Thymus (tissue), 11 donors: ENCODE measurements around the gene NUMA1. TPM values are rescaled to one million over a fixed set of nuclear protein-coding genes. Genes with fewer than 3 reads are reported as not detected.

Experiments used
- DNase-seq, 9 donors: peaks; one replicate each; pipeline ENCODE4 v3.0.0-alpha.2; 2013; ENCODE audit warnings: low spot score in 9 of 9, low read depth in 6 of 9, missing footprints in 1 of 9
- H3K27ac ChIP-seq, 2 donors: one replicate each; pipeline ENCODE4 v1.5.1; 2013; ENCODE audit warnings: control low read depth in 1 of 2, low read depth in 1 of 2, low read length in 1 of 2, mild to moderate bottlenecking in 1 of 2, moderate library complexity in 1 of 2
- H3K27me3 ChIP-seq, 2 donors: one replicate each; pipeline ENCODE4 v1.5.1; 2013; ENCODE audit warnings: low read length in 1 of 2; ENCODE audit not compliant: control insufficient read depth in 2 of 2, insufficient read depth in 1 of 2
- H3K36me3 ChIP-seq, 2 donors: one replicate each; pipeline ENCODE4 v1.5.1; 2013; ENCODE audit warnings: low read length in 1 of 2, mild to moderate bottlenecking in 1 of 2, moderate library complexity in 1 of 2; ENCODE audit not compliant: control insufficient read depth in 2 of 2, insufficient read depth in 2 of 2
- H3K4me1 ChIP-seq, 2 donors: one replicate each; pipeline ENCODE4 v1.5.1; 2013; ENCODE audit warnings: low read length in 2 of 2; ENCODE audit not compliant: control insufficient read depth in 2 of 2, insufficient read depth in 2 of 2
- H3K4me3 ChIP-seq, 2 donors: one replicate each; pipeline ENCODE4 v1.5.1; 2013; ENCODE audit warnings: low read length in 2 of 2, control low read depth in 1 of 2, mild to moderate bottlenecking in 1 of 2
- H3K9me3 ChIP-seq, 2 donors: one replicate each; pipeline ENCODE4 v1.5.1; 2013; ENCODE audit warnings: low read length in 1 of 2, mild to moderate bottlenecking in 1 of 2; ENCODE audit not compliant: control insufficient read depth in 2 of 2, insufficient read depth in 1 of 2
- WGBS: extraction: QIAGEN DNeasy Blood & Tissue Kit; methylation state at CpG from one replicate; pipeline ENCODE4 v1.1.7; 2013; 5-methylcytosine and 5-hydroxymethylcytosine counted together
- polyA plus RNA-seq: library from polyadenylated mRNA; stranded (reverse); fragments of 200-250 nt; gene quantifications from one replicate; pipeline ENCODE4 v1.2.3, GENCODE V29; 2013
- total RNA-seq: library from RNA; stranded (reverse); fragments of 120-200 nt; gene quantifications from one replicate; pipeline ENCODE4 v1.2.4, GENCODE V29; 2013
- donor health status: healthy.

NUMA1 gene
- total and polyA plus RNA-seq, 2 donors, result 76.4 to 210 TPM

- DNase-seq, result no peak
- no peak overlapping the region for H3K4me3 ChIP-seq
- peaks cover 3 to 9% of the 10 kb centered on the region in 2 donors for H3K4me1 ChIP-seq
- no peaks in the 10 kb centered on the region for H3K27me3 ChIP-seq
- peaks cover 0 to 23% of the 10 kb centered on the region in 2 donors for H3K36me3 ChIP-seq
- no peaks in the 10 kb centered on the region for H3K9me3 ChIP-seq
- H3K27ac ChIP-seq, result no peak overlapping the region
- WGBS, result 98% methylated on average over 3 of the region's 3 CpGs
Observed at GRCh38 chr11:72085621-72086351, 5.4 kb upstream of the NUMA1 start.

DNA sequence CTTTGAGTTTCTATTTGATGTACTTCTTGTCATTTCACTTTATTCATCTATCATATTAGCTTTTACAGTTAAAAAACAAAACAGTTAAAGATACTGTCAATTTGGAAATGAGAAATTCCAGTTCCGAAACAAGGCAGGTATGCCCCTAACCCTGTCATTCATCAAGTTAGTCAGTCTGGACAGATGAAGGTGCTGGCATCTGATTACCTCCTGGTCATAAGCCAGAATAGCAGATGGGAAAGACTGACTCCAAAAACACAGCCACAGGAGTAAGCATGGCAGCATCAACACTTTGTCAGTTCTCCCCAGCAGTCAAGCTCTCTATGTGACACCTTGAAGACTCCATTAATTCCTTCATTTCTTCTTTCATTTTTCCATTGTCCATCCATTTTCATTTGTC is 4.6 kb upstream of the NUMA1 start:
- Histone ChIP-seq H3K4me3 (no peak overlapping the region), H3K36me3 (peaks cover 0 to 19% of the 10 kb centered on the region in 2 donors), H3K4me1 (peaks cover 3 to 8% of the 10 kb centered on the region in 2 donors), H3K27me3 (no peaks in the 10 kb centered on the region), H3K27ac (no peak overlapping the region), H3K9me3 (no peaks in the 10 kb centered on the region)
- WGBS, result 98% methylated on average over 1 of the region's 1 CpG
- DNase-seq, result no peak

- peaks cover 9 to 17% of the 10 kb centered on the region in 2 donors for H3K4me1 ChIP-seq
Observed at GRCh38 chr11:72084076-72084475, 3.7 kb upstream of the NUMA1 start.

DNA sequence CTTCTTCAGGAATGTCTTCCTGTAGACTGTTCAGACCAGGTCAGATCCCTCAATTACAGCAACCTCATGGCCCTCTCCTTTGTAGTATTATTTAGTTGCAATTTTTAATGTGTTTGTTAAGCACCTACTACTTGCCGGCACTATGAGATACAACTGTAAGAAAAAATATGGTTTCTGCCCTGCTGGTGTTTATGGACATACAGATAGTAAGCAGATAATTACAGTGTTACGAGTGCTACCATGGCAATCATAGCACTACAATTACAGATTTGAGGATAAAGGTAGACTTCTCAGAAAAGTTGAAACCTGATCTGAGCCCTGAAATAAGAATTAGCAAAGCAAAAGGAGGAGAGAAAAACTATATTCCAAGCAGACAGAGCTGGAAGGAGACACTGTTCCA is 3.1 kb upstream of the NUMA1 start:
- H3K27me3 ChIP-seq, result no peaks in the 10 kb centered on the region
- no peaks in the 10 kb centered on the region for H3K9me3 ChIP-seq
- no peak for DNase-seq
- 96% methylated on average over 2 of the region's 2 CpGs for WGBS
- peak overlapping the region in 1 of 2 donors; percentile 2 for H3K27ac ChIP-seq
- peaks cover 0 to 9% of the 10 kb centered on the region in 2 donors for H3K36me3 ChIP-seq
- peaks cover 10 to 23% of the 10 kb centered on the region in 2 donors for H3K4me1 ChIP-seq
- no peak overlapping the region for H3K4me3 ChIP-seq

More at GRCh38 chr11:72084076-72084475, 3.7 kb upstream of the NUMA1 start:
- Histone ChIP-seq H3K9me3 (no peaks in the 10 kb centered on the region), H3K4me3 (no peak overlapping the region), H3K27ac (no peak overlapping the region), H3K36me3 (peaks cover 0 to 13% of the 10 kb centered on the region in 2 donors), H3K27me3 (no peaks in the 10 kb centered on the region)
- DNase-seq, result no peak
- 94% methylated on average over 4 of the region's 4 CpGs for WGBS

DNA sequence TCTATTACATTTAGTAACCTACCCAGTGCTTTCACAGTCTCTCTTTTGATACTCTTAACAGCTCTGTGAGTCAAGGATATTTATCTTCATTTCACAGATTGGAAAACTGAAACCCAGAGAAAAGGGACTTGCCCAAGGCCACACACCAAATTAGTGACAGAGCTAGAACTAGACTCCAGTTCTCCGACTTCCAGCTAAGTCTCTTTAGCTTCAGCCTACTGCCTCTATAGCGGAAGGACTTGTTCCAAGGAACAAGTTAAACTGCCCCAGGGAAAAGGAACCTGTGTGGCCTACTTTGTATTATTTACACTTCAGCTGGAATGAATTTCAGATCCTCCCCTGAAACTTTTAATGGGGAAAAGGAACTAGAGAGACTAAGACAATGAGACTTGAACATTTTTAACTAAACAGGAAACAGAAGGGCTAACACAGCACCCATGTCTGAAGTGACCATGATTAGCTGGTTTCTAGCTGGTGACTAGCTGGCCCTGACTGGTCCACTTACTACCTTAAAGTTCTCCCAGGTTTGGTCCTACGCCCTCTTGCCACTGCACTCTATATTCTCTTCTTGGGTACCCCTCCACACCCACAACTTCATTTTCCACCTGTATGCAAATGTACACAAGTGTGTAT is 1.6 kb upstream of the NUMA1 start:
- peaks cover 10 to 23% of the 10 kb centered on the region in 2 donors for H3K4me1 ChIP-seq
- H3K4me3 ChIP-seq, result no peak overlapping the region
- no peaks in the 10 kb centered on the region for H3K27me3 ChIP-seq
- peak overlapping the region in 1 of 2 donors; percentile 30 for H3K27ac ChIP-seq
- DNase-seq, result no peak
- peaks cover 0 to 6% of the 10 kb centered on the region in 2 donors for H3K36me3 ChIP-seq
- H3K9me3 ChIP-seq, result no peaks in the 10 kb centered on the region
- WGBS, result 96% methylated on average over 3 of the region's 3 CpGs

DNA sequence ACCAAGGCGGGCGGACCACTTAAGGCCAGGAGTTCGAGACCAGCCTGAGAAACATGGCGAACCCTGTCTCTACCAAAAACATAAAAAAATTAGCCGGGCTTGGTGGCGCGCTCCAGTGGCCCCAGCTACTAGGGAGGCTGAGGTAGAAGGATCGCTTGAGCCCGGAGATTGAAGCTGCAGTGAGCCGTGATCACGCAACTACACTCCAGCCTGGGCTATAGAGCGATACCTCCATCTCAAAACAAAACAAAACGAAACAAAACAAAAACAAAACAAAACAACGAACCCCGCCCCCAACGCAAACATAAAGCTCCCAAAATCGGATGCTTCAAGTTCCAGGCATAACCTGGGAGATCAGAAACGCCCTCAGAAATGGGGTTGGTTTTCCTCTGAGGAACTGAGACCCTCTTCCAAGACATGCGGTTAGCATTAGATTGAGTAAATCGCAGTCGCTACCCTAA is 872 bp upstream of the NUMA1 start:
- no peak for DNase-seq
- Histone ChIP-seq H3K4me3 (peak overlapping the region; percentile 54 to 67), H3K4me1 (peaks cover 10 to 23% of the 10 kb centered on the region in 2 donors), H3K9me3 (no peaks in the 10 kb centered on the region), H3K27ac (peak overlapping the region; percentile 80 to 83), H3K27me3 (no peaks in the 10 kb centered on the region), H3K36me3 (peaks cover 0 to 7% of the 10 kb centered on the region in 2 donors)
- WGBS, result 82% methylated on average over 21 of the region's 21 CpGs

GRCh38 chr11:72079819-72080325 is 470 bp downstream of the NUMA1 start:
- Histone ChIP-seq H3K36me3 (peaks cover 0 to 9% of the 10 kb centered on the region in 2 donors), H3K9me3 (no peaks in the 10 kb centered on the region), H3K27ac (peak overlapping the region; percentile 57 to 87), H3K4me3 (peak overlapping the region; percentile 67 to 70), H3K27me3 (no peaks in the 10 kb centered on the region), H3K4me1 (peaks cover 10 to 27% of the 10 kb centered on the region in 2 donors)
- DNase-seq, result peak in 1 of 9 donors; percentile 45
- WGBS, result 4% methylated on average over 16 of the region's 16 CpGs

- H3K4me1 ChIP-seq, result peaks cover 10 to 27% of the 10 kb centered on the region in 2 donors
- no peak overlapping the region for H3K4me3 ChIP-seq
- no peaks in the 10 kb centered on the region for H3K9me3 ChIP-seq
- no peaks in the 10 kb centered on the region for H3K27me3 ChIP-seq
- 94% methylated on average over 6 of the region's 6 CpGs for WGBS
- no peak overlapping the region for H3K27ac ChIP-seq
- H3K36me3 ChIP-seq, result peaks cover 0 to 9% of the 10 kb centered on the region in 2 donors
- no peak for DNase-seq
Observed at GRCh38 chr11:72078477-72078876, 1.9 kb downstream of the NUMA1 start.

GRCh38 chr11:72075756-72076155 is 4.6 kb downstream of the NUMA1 start:
- no peak for DNase-seq
- H3K27me3 ChIP-seq, result no peaks in the 10 kb centered on the region
- no peak overlapping the region for H3K27ac ChIP-seq
- H3K4me1 ChIP-seq, result peaks cover 10 to 26% of the 10 kb centered on the region in 2 donors
- H3K4me3 ChIP-seq, result no peak overlapping the region
- 85% methylated on average over 4 of the region's 4 CpGs for WGBS
- H3K9me3 ChIP-seq, result no peaks in the 10 kb centered on the region
- peaks cover 0 to 13% of the 10 kb centered on the region in 2 donors for H3K36me3 ChIP-seq
